ENCODE data around the gene ZNF121. TPM values are rescaled to one million over a fixed set of nuclear protein-coding genes. Genes with fewer than 3 reads are reported as not detected.

Gene ZNF121
- total RNA-seq, 6 donors from 2014 or later, result 8.3 to 32.6 (median 25.2) TPM

DNA sequence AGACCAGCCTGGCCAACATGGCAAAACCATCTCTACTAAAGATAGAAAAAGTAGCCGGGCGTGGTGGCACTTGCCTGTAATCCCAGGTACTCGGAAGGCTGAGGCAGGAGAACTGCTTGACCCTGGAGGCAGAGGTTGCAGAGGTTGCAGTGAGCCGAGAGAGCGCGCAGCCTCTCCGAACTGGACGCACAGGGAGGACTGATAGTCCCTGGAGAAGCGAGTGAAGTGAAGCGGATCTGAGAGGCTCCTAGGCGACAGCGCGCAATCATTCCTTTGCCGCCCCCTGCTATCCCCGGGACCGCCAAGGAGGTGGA, 36.5 kb upstream of the ZNF121 start:
- Histone ChIP-seq H3K36me3 (peaks cover 10 to 37% (median 34%) of the 10 kb centered on the region in 4 donors), H3K4me1 (peaks cover 14 to 33% (median 16%) of the 10 kb centered on the region in 4 donors), H3K27me3 (no peaks in the 10 kb centered on the region), H3K9me3 (no peaks in the 10 kb centered on the region), H3K27ac (peak overlapping the region; percentile 88 to 97 (median 96)), H3K4me3 (peak overlapping the region; percentile 84 to 89 (median 88))
- 0 to 1% methylated on average over 4 to 14 of the region's 16 CpGs for WGBS, 2 donors
- ATAC-seq (ENCODE audit: low FRiP score in 2 of 2) (no peak), DNase-seq (no peak)
- TF ChIP-seq POLR2AphosphoS5 (IDR thresholded peaks at IDR 0.05) (no peak), POLR2A (IDR thresholded peaks at IDR 0.05) (peak in 1 of 4 donors; percentile 26)

DNA sequence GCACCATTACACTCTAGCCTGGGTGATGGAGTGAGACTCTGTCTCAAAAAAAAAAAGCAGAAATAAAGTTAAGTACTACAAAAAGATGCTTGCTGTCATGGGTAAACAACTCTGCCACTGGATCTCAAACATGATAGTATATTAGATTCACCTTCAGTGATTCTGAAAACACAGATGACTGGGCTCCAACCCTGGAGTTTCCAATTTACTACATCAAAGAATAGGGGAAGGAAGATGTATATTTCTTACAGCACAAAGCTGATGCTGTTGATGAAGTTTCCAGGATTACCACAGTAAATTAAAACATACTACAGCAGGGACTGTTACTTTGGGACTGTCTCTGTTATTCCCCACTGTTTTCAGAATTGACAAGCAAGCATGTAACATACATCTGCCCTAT, 31.5 kb upstream of the ZNF121 start:
- no peak overlapping the region for H3K27ac ChIP-seq
- H3K4me3 ChIP-seq, result no peak overlapping the region
- DNase-seq (no peak), ATAC-seq (ENCODE audit: low FRiP score in 2 of 2) (no peak)
- TF ChIP-seq, protein P1, sequence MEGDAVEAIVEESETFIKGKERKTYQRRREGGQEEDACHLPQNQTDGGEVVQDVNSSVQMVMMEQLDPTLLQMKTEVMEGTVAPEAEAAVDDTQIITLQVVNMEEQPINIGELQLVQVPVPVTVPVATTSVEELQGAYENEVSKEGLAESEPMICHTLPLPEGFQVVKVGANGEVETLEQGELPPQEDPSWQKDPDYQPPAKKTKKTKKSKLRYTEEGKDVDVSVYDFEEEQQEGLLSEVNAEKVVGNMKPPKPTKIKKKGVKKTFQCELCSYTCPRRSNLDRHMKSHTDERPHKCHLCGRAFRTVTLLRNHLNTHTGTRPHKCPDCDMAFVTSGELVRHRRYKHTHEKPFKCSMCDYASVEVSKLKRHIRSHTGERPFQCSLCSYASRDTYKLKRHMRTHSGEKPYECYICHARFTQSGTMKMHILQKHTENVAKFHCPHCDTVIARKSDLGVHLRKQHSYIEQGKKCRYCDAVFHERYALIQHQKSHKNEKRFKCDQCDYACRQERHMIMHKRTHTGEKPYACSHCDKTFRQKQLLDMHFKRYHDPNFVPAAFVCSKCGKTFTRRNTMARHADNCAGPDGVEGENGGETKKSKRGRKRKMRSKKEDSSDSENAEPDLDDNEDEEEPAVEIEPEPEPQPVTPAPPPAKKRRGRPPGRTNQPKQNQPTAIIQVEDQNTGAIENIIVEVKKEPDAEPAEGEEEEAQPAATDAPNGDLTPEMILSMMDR (IDR thresholded peaks at IDR 0.05), result no peak
- TF ChIP-seq POLR2A (IDR thresholded peaks at IDR 0.05) (no peak), EP300 (IDR thresholded peaks at IDR 0.05) (no peak), POLR2AphosphoS5 (IDR thresholded peaks at IDR 0.05) (no peak)
- no peaks in the 10 kb centered on the region for H3K27me3 ChIP-seq
- H3K9me3 ChIP-seq, result peaks cover 12 to 32% (median 24%) of the 10 kb centered on the region in 4 donors
- H3K4me1 ChIP-seq, result peaks cover 8 to 16% (median 9%) of the 10 kb centered on the region in 4 donors
- peaks cover 59 to 86% (median 83%) of the 10 kb centered on the region in 4 donors for H3K36me3 ChIP-seq

DNA sequence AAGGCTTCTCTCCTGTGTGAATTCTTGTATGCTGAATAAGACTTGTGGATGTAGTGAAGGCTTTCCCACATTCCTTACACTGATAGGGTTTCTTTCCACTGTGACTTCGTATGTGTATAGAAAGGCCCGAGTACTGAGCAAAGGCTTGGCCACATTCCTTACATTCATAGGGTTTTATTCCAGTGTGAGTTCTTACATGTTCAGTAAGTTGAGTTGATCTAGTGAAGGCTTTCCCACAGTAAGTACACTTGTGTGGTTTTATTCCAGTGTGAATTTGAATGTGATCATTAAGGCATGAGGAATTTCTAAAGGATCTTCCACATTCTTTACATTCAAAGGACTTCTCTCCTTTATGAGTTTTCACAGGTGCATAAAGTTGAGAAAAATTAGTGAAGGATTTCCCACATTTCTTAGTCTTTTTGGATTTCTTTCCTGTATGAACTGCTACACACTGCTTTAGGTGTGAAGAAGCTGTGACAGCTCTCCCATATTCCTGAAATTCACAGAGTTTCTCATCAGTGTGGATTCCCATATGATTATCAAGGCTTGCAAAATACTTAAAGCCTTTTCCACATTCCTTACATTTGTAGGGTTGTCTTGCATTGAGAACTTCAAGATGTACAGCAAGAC, 26.3 kb upstream of the ZNF121 start:
- H3K4me3 ChIP-seq, result no peak overlapping the region
- H3K27me3 ChIP-seq, result no peaks in the 10 kb centered on the region
- 96 to 100% methylated on average over 2 of the region's 2 CpGs for WGBS, 2 donors
- peaks cover 43 to 74% (median 67%) of the 10 kb centered on the region in 4 donors for H3K9me3 ChIP-seq
- ATAC-seq (ENCODE audit: low FRiP score in 2 of 2) (no peak), DNase-seq (no peak)
- peaks cover 57 to 76% (median 67%) of the 10 kb centered on the region in 4 donors for H3K36me3 ChIP-seq
- H3K27ac ChIP-seq, result no peak overlapping the region
- no peaks in the 10 kb centered on the region for H3K4me1 ChIP-seq
- TF ChIP-seq, protein P1 (IDR thresholded peaks at IDR 0.05), result no peak
- TF ChIP-seq POLR2A (IDR thresholded peaks at IDR 0.05) (no peak), POLR2AphosphoS5 (IDR thresholded peaks at IDR 0.05) (no peak), EP300 (IDR thresholded peaks at IDR 0.05) (no peak)

DNA sequence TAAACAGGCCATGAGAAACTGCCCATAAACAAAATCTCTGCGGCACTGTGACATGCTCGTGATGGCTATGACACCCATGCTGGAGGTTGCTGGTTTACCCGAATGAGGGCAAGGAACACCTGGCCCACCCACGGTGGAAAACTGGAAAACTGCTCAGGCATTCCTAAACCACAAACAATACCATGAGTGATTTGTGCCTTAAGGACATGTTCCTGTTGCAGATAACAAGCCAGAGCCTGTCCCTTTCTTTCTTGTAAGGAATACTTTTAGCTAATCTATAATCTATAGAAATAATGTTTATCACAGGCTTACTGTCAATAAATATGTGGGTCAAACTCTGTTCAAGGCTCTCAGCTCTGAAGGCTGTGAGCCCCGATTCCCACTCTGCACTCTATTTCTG, 24.6 kb upstream of the ZNF121 start:
- Histone ChIP-seq H3K27ac (no peak overlapping the region), H3K4me3 (no peak overlapping the region), H3K4me1 (no peaks in the 10 kb centered on the region), H3K9me3 (peaks cover 43 to 76% (median 69%) of the 10 kb centered on the region in 4 donors), H3K36me3 (peaks cover 40 to 60% (median 51%) of the 10 kb centered on the region in 4 donors), H3K27me3 (no peaks in the 10 kb centered on the region)
- TF ChIP-seq, protein P1 (IDR thresholded peaks at IDR 0.05), result no peak
- no peak for TF ChIP-seq POLR2AphosphoS5 (IDR thresholded peaks at IDR 0.05)
- TF ChIP-seq POLR2A (IDR thresholded peaks at IDR 0.05), result no peak
- no peak for TF ChIP-seq EP300 (IDR thresholded peaks at IDR 0.05)
- ATAC-seq (ENCODE audit: low FRiP score in 2 of 2), result no peak
- DNase-seq, result no peak
- WGBS, 2 donors, result 90 to 93% methylated on average over 5 of the region's 5 CpGs

DNA sequence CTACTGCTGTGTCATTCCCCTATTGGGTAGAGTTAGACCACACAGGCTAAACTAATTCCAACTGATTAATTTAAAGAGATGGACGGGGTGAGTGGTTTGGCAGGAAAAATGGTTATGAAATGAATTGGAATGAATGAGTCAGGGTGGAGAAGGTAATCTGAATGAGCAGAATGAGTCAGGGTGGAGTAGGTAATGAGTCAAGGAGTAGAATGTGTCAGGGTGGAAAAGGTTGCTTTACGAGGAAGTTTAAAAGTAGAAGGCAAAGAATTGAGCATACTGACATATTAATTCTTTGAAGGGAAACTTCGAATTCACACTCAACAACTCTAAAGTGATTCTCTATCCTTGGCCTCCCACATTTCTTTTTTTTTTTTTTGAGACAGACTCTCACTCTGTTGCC, 12.7 kb upstream of the ZNF121 start:
- ATAC-seq (ENCODE audit: low FRiP score in 2 of 2), result no peak
- TF ChIP-seq POLR2A (IDR thresholded peaks at IDR 0.05) (no peak), EP300 (IDR thresholded peaks at IDR 0.05) (no peak), POLR2AphosphoS5 (IDR thresholded peaks at IDR 0.05) (no peak)
- TF ChIP-seq, protein P1 (IDR thresholded peaks at IDR 0.05), result no peak
- H3K36me3 ChIP-seq, result no peaks in the 10 kb centered on the region
- no peaks in the 10 kb centered on the region for H3K27me3 ChIP-seq
- no peaks in the 10 kb centered on the region for H3K4me1 ChIP-seq
- H3K27ac ChIP-seq, result no peak overlapping the region
- no peak for DNase-seq
- 84 to 86% methylated on average over 3 of the region's 3 CpGs for WGBS, 2 donors
- no peak overlapping the region for H3K4me3 ChIP-seq
- H3K9me3 ChIP-seq, result peaks cover 6 to 24% (median 12%) of the 10 kb centered on the region in 4 donors

Measured in upper lobe of left lung (tissue), 6 donors.